OCI-LY3 (cell line): ENCODE data around the gene DOHH.

Experiments
- H2AFZ ChIP-seq: fragments of 200-600, 300-600 bp; shearing (Covaris generic); 2 replicates; pipeline ENCODE4 v1.6.0; 2014; ENCODE audit warnings: antibody characterized with exemption, low read depth, low read length
- H3K27ac ChIP-seq: fragments of 200-600, 300-600 bp; sonication (generic); 2 replicates; pipeline ENCODE4 v1.5.1; 2014; ENCODE audit warnings: mild to moderate bottlenecking, low read length, moderate library complexity, mixed read lengths
- H3K27me3 ChIP-seq: fragments of 200-600, 300-600 bp; sonication (generic); 2 replicates; pipeline ENCODE4 v1.6.1; 2014; ENCODE audit warnings: low read depth, low read length, mixed read lengths
- H3K36me3 ChIP-seq: fragments of 200-600, 300-600 bp; sonication (generic); replicated peaks from 2 replicates; pipeline ENCODE3; 2014; ENCODE audit warnings: low read depth, low read length, mixed read lengths
- H3K4me1 ChIP-seq: fragments of 300-600, 200-600 bp; sonication (generic); 2 replicates; pipeline ENCODE4 v1.6.1; 2014; ENCODE audit warnings: low read length, mixed read lengths
- H3K4me2 ChIP-seq: fragments of 200-600, 300-600 bp; sonication (generic); 2 replicates; pipeline ENCODE4 v1.6.1; 2014; ENCODE audit warnings: low read length, mixed read lengths
- H3K4me3 ChIP-seq: fragments of 300-600, 200-600 bp; sonication (generic); 2 replicates; pipeline ENCODE4 v1.5.1; 2014; ENCODE audit warnings: antibody characterized with exemption, mild to moderate bottlenecking, low read length, moderate library complexity
- H3K79me2 ChIP-seq: fragments of 300-600, 200-600 bp; shearing (Covaris generic); 2 replicates; pipeline ENCODE4 v1.6.1; 2014; ENCODE audit warnings: mild to moderate bottlenecking, low read length, mixed read lengths
- H3K9ac ChIP-seq: fragments of 300-600, 200-600 bp; shearing (Covaris generic); 2 replicates; pipeline ENCODE4 v1.6.0; 2014; ENCODE audit warnings: mild to moderate bottlenecking, low read length, moderate library complexity
- H3K9me3 ChIP-seq: fragments of 200-600, 300-600 bp; shearing (Covaris generic); 2 replicates; pipeline ENCODE4 v1.6.1; 2014; ENCODE audit warnings: low read length, mixed read lengths; ENCODE audit not compliant: insufficient read depth
- H4K20me1 ChIP-seq: fragments of 200-600, 300-600 bp; sonication (generic); 2 replicates; pipeline ENCODE4 v1.6.1; 2016; ENCODE audit warnings: low read length, mixed read lengths; ENCODE audit not compliant: insufficient read depth
- CTCF ChIP-seq: fragments of 200-600, 300-600 bp; sonication (generic); IDR thresholded peaks from 2 replicates; pipeline ENCODE4 v1.5.1; 2014; ENCODE audit warnings: antibody characterized with exemption, low read length, low read depth
- EZH2phosphoT487 ChIP-seq: fragments of 200-600 bp; shearing (Covaris generic); IDR thresholded peaks from 2 replicates; pipeline ENCODE4 v1.6.1; 2018; ENCODE audit warnings: antibody characterized with exemption, mixed run types, low read depth

Gene DOHH

GRCh38 chr19:3547301-3547731 is 46.8 kb upstream of the DOHH start:
- Histone ChIP-seq H3K27me3 (no peaks in the 10 kb centered on the region), H3K9ac (no peak overlapping the region), H3K4me1 (no peaks in the 10 kb centered on the region), H3K79me2 (peaks cover 22% of the 10 kb centered on the region), H3K9me3 (no peaks in the 10 kb centered on the region), H3K4me2 (no peak overlapping the region), H3K4me3 (no peak overlapping the region), H2AFZ (no peak overlapping the region), H3K27ac (no peak overlapping the region), H3K36me3 (peaks cover 45% of the 10 kb centered on the region), H4K20me1 (peaks cover 12% of the 10 kb centered on the region)
- TF ChIP-seq CTCF (peak; percentile 50), EZH2phosphoT487 (no peak)

GRCh38 chr19:3546119-3546518 is 45.6 kb upstream of the DOHH start:
- Histone ChIP-seq H3K4me2 (no peak overlapping the region), H3K4me1 (no peaks in the 10 kb centered on the region), H3K27ac (no peak overlapping the region), H3K4me3 (no peak overlapping the region), H3K36me3 (peaks cover 45% of the 10 kb centered on the region), H4K20me1 (peaks cover 12% of the 10 kb centered on the region), H3K9me3 (no peaks in the 10 kb centered on the region), H3K9ac (no peak overlapping the region), H3K27me3 (no peaks in the 10 kb centered on the region), H3K79me2 (peaks cover 12% of the 10 kb centered on the region), H2AFZ (no peak overlapping the region)
- TF ChIP-seq CTCF, result no peak

GRCh38 chr19:3545669-3546034 is 45.2 kb upstream of the DOHH start:
- no peak for TF ChIP-seq CTCF
- Histone ChIP-seq H3K36me3 (peaks cover 41% of the 10 kb centered on the region), H3K9ac (no peak overlapping the region), H2AFZ (no peak overlapping the region), H3K27me3 (no peaks in the 10 kb centered on the region), H4K20me1 (peaks cover 12% of the 10 kb centered on the region), H3K27ac (peak overlapping the region; percentile 1; the same call in 1 of the 2 replicates), H3K9me3 (no peaks in the 10 kb centered on the region), H3K4me2 (no peak overlapping the region), H3K79me2 (peaks cover 7% of the 10 kb centered on the region; the same call in 1 of the 2 replicates), H3K4me3 (no peak overlapping the region), H3K4me1 (no peaks in the 10 kb centered on the region)

- peak overlapping the region; percentile 1; the same call in 1 of the 2 replicates for H3K27ac ChIP-seq
- no peaks in the 10 kb centered on the region for H3K4me1 ChIP-seq
- no peaks in the 10 kb centered on the region for H3K27me3 ChIP-seq
- no peak overlapping the region for H2AFZ ChIP-seq
- no peaks in the 10 kb centered on the region for H3K9me3 ChIP-seq
- TF ChIP-seq CTCF (peak; percentile 96), EZH2phosphoT487 (no peak)
- peaks cover 7% of the 10 kb centered on the region; the same call in 1 of the 2 replicates for H3K79me2 ChIP-seq
- H4K20me1 ChIP-seq, result peaks cover 12% of the 10 kb centered on the region
- no peak overlapping the region for H3K4me3 ChIP-seq
- no peak overlapping the region for H3K4me2 ChIP-seq
- H3K36me3 ChIP-seq, result peaks cover 39% of the 10 kb centered on the region
- H3K9ac ChIP-seq, result no peak overlapping the region
Observed at GRCh38 chr19:3544742-3545668, 44.5 kb upstream of the DOHH start.
